ENCODE results near the gene STAT1.
"Not testable (repeated sequence)": the region's sequence is repeated elsewhere in the genome, so short reads cannot be mapped to it uniquely, and the experiment has no call there.

Gene STAT1

GRCh38 chr2:191009541-191010374 is 4.2 kb downstream of the STAT1 start:
- DNase-seq (ENCODE audit: low read depth in 1 of 2, low spot score in 1 of 2) = no peak

GRCh38 chr2:191008286-191008685 is 5.7 kb downstream of the STAT1 start:
- DNase-seq (ENCODE audit: low read depth in 1 of 2, low spot score in 1 of 2) = no peak

GRCh38 chr2:191006997-191007783 is 6.8 kb downstream of the STAT1 start:
- no peak for DNase-seq (ENCODE audit: low read depth in 1 of 2, low spot score in 1 of 2)

- DNase-seq (ENCODE audit: low read depth in 1 of 2, low spot score in 1 of 2) = no peak
Measured at GRCh38 chr2:191006297-191006696, 7.7 kb downstream of the STAT1 start.

- DNase-seq (ENCODE audit: low read depth in 1 of 2, low spot score in 1 of 2) = no peak
Measured at GRCh38 chr2:191003405-191004309, 10.3 kb downstream of the STAT1 start.

- DNase-seq (ENCODE audit: low read depth in 1 of 2, low spot score in 1 of 2) = no peak
Measured at GRCh38 chr2:191001624-191002023, 12.3 kb downstream of the STAT1 start.

GRCh38 chr2:191001032-191001431 is 12.9 kb downstream of the STAT1 start:
- DNase-seq (ENCODE audit: low read depth in 1 of 2, low spot score in 1 of 2) = no peak

GRCh38 chr2:190999949-191000665 is 13.9 kb downstream of the STAT1 start:
- no peak for DNase-seq (ENCODE audit: low read depth in 1 of 2, low spot score in 1 of 2)

GRCh38 chr2:190999058-190999457 is 14.9 kb downstream of the STAT1 start:
- DNase-seq (ENCODE audit: low read depth in 1 of 2, low spot score in 1 of 2) = no peak

GRCh38 chr2:190997526-190998113 is 16.4 kb downstream of the STAT1 start:
- no peak for DNase-seq (ENCODE audit: low read depth in 1 of 2, low spot score in 1 of 2)

- no peak for DNase-seq (ENCODE audit: low read depth in 1 of 2, low spot score in 1 of 2)
Measured at GRCh38 chr2:190996947-190997346, 17.0 kb downstream of the STAT1 start.

- DNase-seq (ENCODE audit: low read depth in 1 of 2, low spot score in 1 of 2) = no peak
Measured at GRCh38 chr2:190996338-190996946, 17.5 kb downstream of the STAT1 start.

- DNase-seq (ENCODE audit: low read depth in 1 of 2, low spot score in 1 of 2) = not testable (repeated sequence)
Measured at GRCh38 chr2:190995315-190995714, 18.7 kb downstream of the STAT1 start.

GRCh38 chr2:190994148-190994547 is 19.8 kb downstream of the STAT1 start:
- no peak for DNase-seq (ENCODE audit: low read depth in 1 of 2, low spot score in 1 of 2)

- DNase-seq (ENCODE audit: low read depth in 1 of 2, low spot score in 1 of 2) = no peak
Measured at GRCh38 chr2:190993292-190993643, 20.7 kb downstream of the STAT1 start.

- DNase-seq (ENCODE audit: low read depth in 1 of 2, low spot score in 1 of 2) = no peak
Measured at GRCh38 chr2:190990132-190990531, 23.8 kb downstream of the STAT1 start.

GRCh38 chr2:190988910-190989309 is 25.1 kb downstream of the STAT1 start:
- DNase-seq (ENCODE audit: low read depth in 1 of 2, low spot score in 1 of 2) = no peak

GRCh38 chr2:190987938-190988337 is 26.0 kb downstream of the STAT1 start:
- no peak for DNase-seq (ENCODE audit: low read depth in 1 of 2, low spot score in 1 of 2)

- no peak for DNase-seq (ENCODE audit: low read depth in 1 of 2, low spot score in 1 of 2)
Measured at GRCh38 chr2:190987116-190987515, 26.9 kb downstream of the STAT1 start.

Data from stimulated activated CD4-positive, alpha-beta T cell treated with anti-CD3 and anti-CD28 coated beads, Interleukin-15, amount 100 ng/mL, for 1 hour (primary cell).